EL (cell line): ENCODE results near the gene AHR.

Experiments used
- DNase-seq: peaks from one replicate; pipeline ENCODE4 v3.0.0-alpha.2; 2016

Gene AHR

GRCh38 chr7:17305387-17306171 is 7.1 kb downstream of the AHR start:
- DNase-seq = no peak

- DNase-seq = no peak
Measured at GRCh38 chr7:17307000-17307399, 8.5 kb downstream of the AHR start.

- DNase-seq = no peak
Measured at GRCh38 chr7:17307558-17307957, 9.1 kb downstream of the AHR start.

GRCh38 chr7:17307969-17308648 is 9.7 kb downstream of the AHR start:
- DNase-seq = no peak

- no peak for DNase-seq
Measured at GRCh38 chr7:17311194-17311593, 12.7 kb downstream of the AHR start.

GRCh38 chr7:17311952-17312351 is 13.5 kb downstream of the AHR start:
- no peak for DNase-seq

DNA sequence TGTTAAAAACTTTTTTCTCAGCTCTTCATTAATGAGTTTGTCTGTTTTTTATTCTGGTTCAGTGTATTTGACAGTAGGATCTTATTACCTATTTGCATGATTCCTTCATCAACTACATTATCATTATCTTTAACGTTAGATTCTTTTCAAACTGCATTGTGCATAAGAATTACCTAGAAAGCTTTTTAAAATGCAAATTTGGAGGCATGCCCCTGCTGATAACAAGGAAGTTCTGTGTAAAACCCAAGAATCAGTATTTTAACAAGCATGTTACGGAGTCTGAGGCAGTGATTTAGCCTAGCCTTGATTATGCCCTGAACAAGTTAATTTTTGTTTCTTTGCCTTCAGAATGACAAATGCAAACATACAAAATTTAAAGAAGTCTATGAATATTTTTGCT is 14.2 kb downstream of the AHR start:
- no peak for DNase-seq

DNA sequence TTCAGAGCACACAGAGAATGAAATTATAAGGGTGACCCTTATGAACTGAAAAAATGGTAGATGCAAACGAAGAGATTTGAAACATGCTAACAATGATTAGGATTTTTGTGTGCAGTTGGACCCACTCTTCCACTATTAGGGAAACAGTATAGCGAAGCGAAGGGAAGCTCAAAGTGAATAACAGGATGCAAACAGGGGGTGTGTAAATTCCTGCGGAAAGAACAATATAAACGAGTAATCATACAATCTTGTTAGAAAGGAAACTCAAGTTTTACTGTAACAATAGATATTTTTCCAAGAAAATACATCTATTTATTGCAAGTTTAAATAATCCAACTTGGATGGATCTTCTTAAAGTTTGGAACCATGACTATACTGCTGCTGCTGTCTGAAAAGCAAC is 14.7 kb downstream of the AHR start:
- DNase-seq = no peak

GRCh38 chr7:17315974-17316373 is 17.5 kb downstream of the AHR start:
- no peak for DNase-seq

DNA sequence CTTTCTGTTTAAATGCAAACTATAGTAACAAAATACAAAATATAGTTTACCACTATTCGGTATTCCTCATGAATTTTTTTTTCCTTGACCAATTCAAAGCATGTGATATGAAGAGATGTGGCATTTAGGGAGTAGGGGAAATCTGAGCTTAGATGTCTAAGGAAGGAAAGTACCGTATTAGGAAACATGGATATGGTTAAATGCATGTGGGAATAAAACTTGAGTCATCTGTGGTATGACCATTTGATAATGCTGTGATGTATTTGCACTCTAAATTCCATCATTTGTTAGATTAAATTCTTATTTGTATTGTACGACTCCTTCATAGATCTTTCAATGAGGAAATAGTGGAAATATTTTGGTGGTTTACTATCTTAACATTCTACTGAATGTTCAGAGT is 19.7 kb downstream of the AHR start:
- peak; percentile 20 for DNase-seq

DNA sequence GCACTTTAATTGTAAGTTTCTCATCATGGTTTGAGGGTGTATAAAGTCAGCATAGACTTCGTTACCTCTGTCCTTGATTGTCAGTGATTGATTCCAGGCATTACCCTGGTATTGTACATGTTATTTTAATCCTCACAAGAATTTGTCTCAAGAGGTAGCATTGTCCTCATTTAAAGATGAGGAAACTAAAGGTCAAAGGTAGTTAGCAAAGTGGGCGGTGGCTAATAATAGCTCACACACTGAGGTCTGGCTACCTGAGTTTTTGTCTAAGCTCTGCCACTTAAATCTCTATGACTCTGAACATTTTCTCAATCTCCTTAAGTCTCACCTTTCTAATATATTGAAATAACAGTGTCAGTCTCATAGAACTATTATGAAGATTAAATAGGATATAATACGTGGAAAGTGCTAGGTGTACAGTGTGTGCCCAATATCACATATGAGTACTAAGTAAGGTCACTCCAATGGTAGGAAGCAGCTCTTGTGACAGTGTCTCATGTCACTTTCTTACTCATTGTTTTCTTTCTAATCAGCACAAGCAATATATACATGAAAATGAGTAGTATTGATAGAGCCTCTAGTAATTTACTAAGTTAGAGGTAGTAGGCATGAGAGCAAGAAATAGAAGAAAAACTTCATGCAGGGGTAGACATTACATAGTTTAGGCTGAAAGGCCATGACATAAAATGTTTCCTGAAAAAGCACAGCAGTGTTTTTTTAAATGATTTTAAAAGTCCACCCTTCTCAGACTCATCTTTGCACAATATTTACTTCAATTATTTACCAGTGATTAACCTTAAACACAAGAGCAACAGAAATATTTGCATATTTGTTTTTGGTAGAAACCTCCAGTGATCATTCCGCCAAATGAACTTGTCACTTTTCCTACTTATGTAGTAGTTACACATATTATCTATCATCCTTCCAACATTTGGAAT is 21.0 kb downstream of the AHR start:
- no peak for DNase-seq

DNA sequence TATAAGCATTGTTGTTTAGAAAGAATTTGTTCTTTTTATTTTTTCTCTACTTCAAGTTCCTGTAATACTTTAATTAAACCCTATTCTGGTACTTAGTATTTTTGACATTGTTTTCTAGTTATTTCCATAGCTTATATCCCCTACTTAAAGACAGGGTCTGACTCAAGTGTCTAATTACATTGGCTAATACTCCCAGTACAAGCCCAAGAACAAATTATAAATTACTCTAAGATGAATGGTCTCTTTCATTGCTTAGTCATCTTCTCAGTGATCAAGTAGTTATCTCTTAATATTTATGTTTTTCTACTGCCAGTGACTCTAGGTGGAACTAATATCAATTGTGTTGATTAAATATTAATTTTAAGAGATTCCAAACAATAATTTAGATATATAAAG is 21.6 kb downstream of the AHR start:
- peak; percentile 18 for DNase-seq

DNA sequence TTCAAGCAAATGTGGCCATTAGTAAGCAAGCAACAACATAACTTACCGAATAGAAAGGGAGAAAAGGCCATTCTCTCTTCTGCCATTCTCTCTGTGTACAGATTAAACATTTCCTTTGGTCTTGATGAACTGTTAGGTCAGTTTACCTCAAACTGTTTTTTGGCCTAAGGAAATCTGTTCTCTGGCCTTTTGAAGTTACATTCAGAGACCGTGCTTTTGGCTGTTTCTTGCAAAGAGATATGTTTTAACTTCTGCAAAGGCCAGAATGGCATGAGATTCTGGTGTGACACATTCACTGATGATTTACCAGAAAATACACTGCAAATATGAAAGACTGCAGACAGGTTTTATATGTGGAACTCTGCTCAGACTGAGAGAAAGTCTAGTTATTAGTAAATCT is 22.2 kb downstream of the AHR start:
- DNase-seq = no peak

- DNase-seq = peak; percentile 60
Measured at GRCh38 chr7:17325364-17325763, 26.9 kb downstream of the AHR start.

DNA sequence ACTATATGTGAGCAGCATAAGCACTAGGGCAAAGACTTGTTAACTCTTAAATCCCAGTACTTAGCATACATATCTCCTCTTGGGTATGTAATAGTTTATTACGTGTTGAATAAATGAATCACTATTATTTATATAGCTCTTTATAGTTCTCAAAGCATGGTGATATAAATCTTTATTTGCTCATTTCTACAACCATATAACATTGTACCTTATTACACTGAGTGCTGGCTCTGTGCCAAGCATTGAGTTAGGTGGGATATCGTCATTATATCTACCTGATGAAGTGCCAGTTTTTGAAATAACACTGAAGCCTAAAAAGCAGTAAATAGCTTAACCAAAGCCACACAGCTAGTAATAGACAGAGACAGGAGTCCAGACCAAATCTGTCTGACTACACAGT is 27.9 kb downstream of the AHR start:
- DNase-seq = no peak

- no peak for DNase-seq
Measured at GRCh38 chr7:17328641-17329040, 30.2 kb downstream of the AHR start.

DNA sequence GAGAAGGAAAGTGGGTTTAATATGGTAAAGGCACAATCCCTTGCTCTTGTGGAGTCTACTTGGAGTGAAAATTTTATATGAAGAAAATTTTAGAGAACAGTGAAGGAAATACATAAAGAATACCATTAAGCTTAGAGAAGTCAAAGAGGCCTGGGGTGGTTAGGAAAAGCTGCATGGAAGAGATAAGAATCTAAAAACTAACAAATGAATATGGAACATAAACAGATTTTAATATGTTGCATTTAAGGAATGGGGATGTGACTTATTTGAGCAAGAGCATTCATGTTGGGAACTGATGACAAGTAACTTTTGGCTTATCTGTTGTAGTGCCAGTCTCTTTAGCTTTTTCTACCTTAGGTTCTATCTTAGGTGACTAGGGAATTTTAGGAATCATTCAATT is 31.0 kb downstream of the AHR start:
- DNase-seq = no peak

DNA sequence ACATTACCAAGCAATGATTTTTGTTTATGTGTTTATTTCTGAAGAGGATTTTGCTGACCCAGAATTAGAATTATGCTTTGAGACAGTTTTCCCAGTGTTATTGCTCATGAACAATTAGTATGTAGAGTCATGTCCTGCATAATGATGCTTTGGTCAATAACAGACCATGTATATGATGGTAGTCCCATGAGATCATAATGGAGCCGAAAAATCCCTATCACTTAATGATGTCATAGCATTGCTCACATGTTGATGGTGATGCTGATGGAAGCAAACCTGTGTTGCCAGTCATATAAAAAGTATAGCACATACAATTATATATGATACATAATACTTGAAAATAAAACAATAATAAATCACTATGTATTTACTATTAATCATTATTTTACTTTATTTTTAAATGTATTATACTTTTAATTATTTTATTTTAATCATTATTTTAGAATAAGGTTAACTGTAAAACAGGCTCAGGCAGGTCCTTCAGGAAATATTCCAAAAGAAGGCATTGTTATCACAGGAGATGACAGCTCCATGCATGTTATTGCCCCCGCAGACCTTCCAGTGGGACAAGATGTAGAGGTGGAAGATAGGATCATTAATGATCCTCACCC is 33.5 kb downstream of the AHR start:
- DNase-seq = no peak

DNA sequence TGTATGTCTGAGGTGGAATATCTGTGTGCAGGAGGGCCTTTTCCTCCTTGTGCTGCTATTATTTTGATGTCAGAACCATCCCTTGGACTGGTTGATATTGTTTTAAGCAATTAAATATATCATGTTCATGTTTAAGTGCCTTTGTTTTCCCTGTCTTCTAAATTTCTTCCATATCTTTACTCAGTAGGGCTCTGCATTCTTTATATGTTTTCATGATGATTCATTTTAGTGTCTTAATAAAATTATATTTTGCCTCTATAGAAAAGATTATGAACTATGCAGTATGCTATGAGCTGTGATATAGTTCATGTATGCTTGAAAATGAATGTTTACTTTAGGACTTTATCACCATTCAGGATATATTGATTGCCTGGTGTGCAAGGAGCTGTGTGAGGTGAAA is 34.8 kb downstream of the AHR start:
- DNase-seq = peak; percentile 32

DNA sequence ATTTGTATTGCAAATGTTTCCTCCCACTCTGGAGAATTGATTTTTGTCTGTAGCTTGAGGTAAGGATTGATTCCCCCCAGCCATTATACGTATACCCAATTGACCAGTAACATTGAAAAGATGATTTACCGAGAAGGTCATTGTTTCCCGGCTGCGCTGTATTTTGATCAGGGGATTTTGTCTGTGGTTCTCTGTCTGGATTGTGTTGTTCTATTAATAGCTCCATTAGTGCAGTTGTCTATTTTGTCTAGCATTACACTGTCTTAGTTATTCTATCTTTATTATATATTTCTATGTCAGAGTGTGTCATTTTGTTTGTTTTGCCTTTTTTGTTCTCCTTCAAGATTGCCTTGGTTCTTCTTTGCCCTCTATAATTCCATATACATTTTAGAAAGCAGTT is 37.7 kb downstream of the AHR start:
- DNase-seq = no peak

DNA sequence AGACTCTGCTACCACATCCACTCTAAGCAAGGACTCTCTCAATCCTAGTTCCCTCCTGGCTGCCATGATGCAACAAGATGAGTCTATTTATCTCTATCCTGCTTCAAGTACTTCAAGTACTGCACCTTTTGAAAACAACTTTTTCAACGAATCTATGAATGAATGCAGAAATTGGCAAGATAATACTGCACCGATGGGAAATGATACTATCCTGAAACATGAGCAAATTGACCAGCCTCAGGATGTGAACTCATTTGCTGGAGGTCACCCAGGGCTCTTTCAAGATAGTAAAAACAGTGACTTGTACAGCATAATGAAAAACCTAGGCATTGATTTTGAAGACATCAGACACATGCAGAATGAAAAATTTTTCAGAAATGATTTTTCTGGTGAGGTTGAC is 40.7 kb downstream of the AHR start:
- DNase-seq = no peak

GRCh38 chr7:17339952-17340351 is 41.5 kb downstream of the AHR start:
- DNase-seq = no peak

DNA sequence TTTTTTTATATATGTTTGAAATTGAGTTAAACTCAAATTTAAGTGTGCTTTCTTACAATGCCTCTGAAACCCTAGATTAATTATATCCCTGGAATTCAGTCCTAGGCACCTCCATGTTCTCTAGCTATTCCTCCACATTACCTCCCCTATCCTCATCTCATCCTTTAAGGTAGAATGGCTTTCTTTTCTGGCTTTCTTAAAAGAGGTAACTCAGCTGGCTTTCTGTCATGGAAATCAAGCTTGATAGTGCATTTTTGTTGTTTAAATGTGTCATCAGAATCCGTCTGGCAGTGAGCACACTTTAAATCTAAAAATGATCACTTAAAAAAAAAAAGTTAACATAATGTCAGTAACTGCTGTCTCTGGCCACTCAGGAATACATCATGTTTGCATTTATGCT is 42.2 kb downstream of the AHR start:
- DNase-seq = no peak
